Neuron (in vitro differentiated cells): ENCODE measurements around the gene TFAP2A.

Source experiments
- H2AFZ ChIP-seq: one replicate; pipeline ENCODE4 v1.6.1; 2013; ENCODE audit warnings: low read depth, mild to moderate bottlenecking, inconsistent platforms, low read length, moderate library complexity
- H3K27me3 ChIP-seq: one replicate; pipeline ENCODE4 v1.6.1; 2013; ENCODE audit warnings: low read length; ENCODE audit not compliant: insufficient read depth
- H3K36me3 ChIP-seq: one replicate; pipeline ENCODE4 v1.6.1; 2013; ENCODE audit warnings: low read length; ENCODE audit not compliant: insufficient read depth
- H3K4me1 ChIP-seq: one replicate; pipeline ENCODE4 v1.6.1; 2013; ENCODE audit warnings: low read length; ENCODE audit not compliant: insufficient read depth
- H3K4me3 ChIP-seq: 2 replicates; pipeline ENCODE4 v1.5.1; 2013; ENCODE audit warnings: mild to moderate bottlenecking, low read length, moderate library complexity
- H3K9me3 ChIP-seq: one replicate; pipeline ENCODE4 v1.6.1; 2013; ENCODE audit warnings: low read length

The TFAP2A gene

GRCh38 chr6:10413850-10414738 lies 780 bp downstream of the TFAP2A start:
- Histone ChIP-seq H3K9me3 (peaks cover 7% of the 10 kb centered on the region), H2AFZ (no peak overlapping the region), H3K27me3 (peaks cover 97% of the 10 kb centered on the region), H3K4me3 (no peak overlapping the region), H3K36me3 (no peaks in the 10 kb centered on the region), H3K4me1 (peaks cover 28% of the 10 kb centered on the region)

GRCh38 chr6:10413262-10413849 lies 1.5 kb downstream of the TFAP2A start:
- Histone ChIP-seq H3K4me1 (peaks cover 28% of the 10 kb centered on the region), H3K27me3 (peaks cover 98% of the 10 kb centered on the region), H3K4me3 (peak overlapping the region; percentile 43), H2AFZ (peak overlapping the region; percentile 75), H3K9me3 (peaks cover 7% of the 10 kb centered on the region), H3K36me3 (no peaks in the 10 kb centered on the region)

GRCh38 chr6:10412461-10413261 lies 2.2 kb downstream of the TFAP2A start:
- peaks cover 28% of the 10 kb centered on the region for H3K4me1 ChIP-seq
- peak overlapping the region; percentile 45 for H3K4me3 ChIP-seq
- H3K36me3 ChIP-seq = no peaks in the 10 kb centered on the region
- peaks cover 7% of the 10 kb centered on the region for H3K9me3 ChIP-seq
- H2AFZ ChIP-seq = peak overlapping the region; percentile 75
- peaks cover 93% of the 10 kb centered on the region for H3K27me3 ChIP-seq

GRCh38 chr6:10411971-10412460 lies 2.9 kb downstream of the TFAP2A start:
- Histone ChIP-seq H3K27me3 (peaks cover 89% of the 10 kb centered on the region), H2AFZ (peak overlapping the region; percentile 19), H3K9me3 (peaks cover 7% of the 10 kb centered on the region), H3K36me3 (no peaks in the 10 kb centered on the region), H3K4me1 (peaks cover 28% of the 10 kb centered on the region), H3K4me3 (peak overlapping the region; percentile 45)

- H3K4me1 ChIP-seq = peaks cover 28% of the 10 kb centered on the region
- peak overlapping the region; percentile 45 for H3K4me3 ChIP-seq
- H3K27me3 ChIP-seq = peaks cover 89% of the 10 kb centered on the region
- H3K9me3 ChIP-seq = peaks cover 7% of the 10 kb centered on the region
- H3K36me3 ChIP-seq = no peaks in the 10 kb centered on the region
- peak overlapping the region; percentile 19 for H2AFZ ChIP-seq
Observed at GRCh38 chr6:10411131-10411970, 3.5 kb downstream of the TFAP2A start.

- Histone ChIP-seq H2AFZ (no peak overlapping the region), H3K36me3 (no peaks in the 10 kb centered on the region), H3K4me1 (peaks cover 28% of the 10 kb centered on the region), H3K9me3 (peaks cover 7% of the 10 kb centered on the region), H3K27me3 (peaks cover 88% of the 10 kb centered on the region), H3K4me3 (no peak overlapping the region)
Observed at GRCh38 chr6:10410207-10411050, 4.4 kb downstream of the TFAP2A start.

- Histone ChIP-seq H3K27me3 (peaks cover 81% of the 10 kb centered on the region), H2AFZ (no peak overlapping the region), H3K4me3 (no peak overlapping the region)
Observed at GRCh38 chr6:10409731-10410206, 5.1 kb downstream of the TFAP2A start.

GRCh38 chr6:10409233-10409721 lies 5.6 kb downstream of the TFAP2A start:
- Histone ChIP-seq H3K4me1 (peaks cover 24% of the 10 kb centered on the region), H3K36me3 (no peaks in the 10 kb centered on the region), H2AFZ (no peak overlapping the region), H3K9me3 (peaks cover 7% of the 10 kb centered on the region), H3K4me3 (no peak overlapping the region), H3K27me3 (peaks cover 76% of the 10 kb centered on the region)

More at GRCh38 chr6:10409731-10410206, 5.1 kb downstream of the TFAP2A start:
- Histone ChIP-seq H3K9me3 (peaks cover 7% of the 10 kb centered on the region), H3K4me1 (peaks cover 28% of the 10 kb centered on the region), H3K36me3 (no peaks in the 10 kb centered on the region)

- Histone ChIP-seq H3K4me3 (no peak overlapping the region), H3K36me3 (no peaks in the 10 kb centered on the region), H3K27me3 (peaks cover 68% of the 10 kb centered on the region), H3K4me1 (peaks cover 26% of the 10 kb centered on the region), H2AFZ (no peak overlapping the region), H3K9me3 (peaks cover 7% of the 10 kb centered on the region)
Observed at GRCh38 chr6:10408457-10408856, 6.4 kb downstream of the TFAP2A start.

GRCh38 chr6:10407674-10408054 lies 7.2 kb downstream of the TFAP2A start:
- H3K4me1 ChIP-seq = peaks cover 23% of the 10 kb centered on the region
- no peak overlapping the region for H3K4me3 ChIP-seq
- peaks cover 7% of the 10 kb centered on the region for H3K9me3 ChIP-seq
- no peak overlapping the region for H2AFZ ChIP-seq
- H3K27me3 ChIP-seq = peaks cover 64% of the 10 kb centered on the region
- H3K36me3 ChIP-seq = no peaks in the 10 kb centered on the region

GRCh38 chr6:10407018-10407673 lies 7.7 kb downstream of the TFAP2A start:
- Histone ChIP-seq H3K4me1 (peaks cover 20% of the 10 kb centered on the region), H3K9me3 (peaks cover 7% of the 10 kb centered on the region), H3K4me3 (no peak overlapping the region), H3K27me3 (peaks cover 62% of the 10 kb centered on the region), H3K36me3 (no peaks in the 10 kb centered on the region), H2AFZ (no peak overlapping the region)
